GM21526 (cell line): ENCODE measurements around the gene SLC8A1.

Source experiments
- ATAC-seq: cut with Tn5 transposase; IDR thresholded peaks from one replicate; pipeline ENCODE4 v1.9.1; 2021; ENCODE audit warnings: moderate library complexity; ENCODE audit not compliant: unreplicated experiment, low FRiP score

SLC8A1 gene

DNA sequence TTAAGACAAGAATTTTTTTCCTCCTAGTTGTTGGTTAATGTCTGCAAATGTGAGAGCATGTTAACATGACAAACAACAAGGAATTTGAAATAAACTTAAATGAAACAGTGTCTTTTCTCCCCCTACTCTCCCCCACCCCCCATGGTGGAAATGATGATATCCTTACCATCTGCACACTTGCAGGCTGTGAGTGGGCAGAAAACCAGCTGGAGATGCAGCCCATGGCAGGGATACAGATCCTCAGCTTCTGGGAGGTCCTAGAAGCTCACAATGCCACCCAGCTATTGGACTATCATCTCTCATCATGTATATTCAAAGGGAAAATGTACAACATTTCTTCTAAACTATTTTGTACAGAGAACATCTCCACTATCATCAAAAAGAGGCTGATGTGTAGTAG lies 196.8 kb downstream of the SLC8A1 start:
- no peak for ATAC-seq

DNA sequence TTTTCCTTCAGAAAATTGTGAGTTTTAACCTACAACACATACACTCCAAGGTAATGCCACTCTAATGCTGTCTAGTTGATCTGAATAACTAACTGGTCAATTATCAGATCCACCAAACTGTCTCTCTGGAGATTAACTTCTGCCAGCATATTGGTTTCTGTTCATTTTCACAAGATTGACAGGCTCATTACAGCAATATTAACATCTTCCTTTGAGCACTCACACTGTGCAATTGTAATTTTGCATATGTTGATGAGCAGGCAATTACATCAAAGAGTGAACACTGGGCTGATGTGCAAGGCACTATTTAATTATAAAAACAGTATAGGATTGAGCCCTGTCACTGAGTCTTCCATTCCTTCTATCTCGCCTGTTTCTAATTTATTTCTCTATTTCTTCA lies 197.3 kb downstream of the SLC8A1 start:
- no peak for ATAC-seq

DNA sequence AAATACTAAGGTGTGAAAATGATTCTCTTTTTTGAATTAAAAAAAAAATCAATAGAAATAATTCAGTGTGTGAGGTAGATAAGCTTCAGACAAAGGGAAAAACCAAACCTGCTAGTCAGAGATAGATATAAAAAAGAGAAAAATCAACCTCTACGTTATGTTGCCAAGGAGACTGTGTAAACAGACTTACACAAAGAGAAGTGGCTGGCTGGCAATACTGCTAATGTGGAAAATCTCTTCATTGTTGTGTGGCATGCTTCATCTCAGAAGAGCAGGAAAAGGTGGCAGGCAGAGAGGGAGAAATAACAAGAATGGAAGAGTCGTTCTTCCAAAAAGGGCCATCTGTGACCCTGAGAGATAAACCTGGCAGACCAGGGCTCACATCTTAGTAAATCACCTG lies 200.8 kb downstream of the SLC8A1 start:
- ATAC-seq, result no peak

- ATAC-seq, result no peak
These were observed 202.3 kb downstream of the SLC8A1 start for GRCh38 chr2:40249577-40249976.

DNA sequence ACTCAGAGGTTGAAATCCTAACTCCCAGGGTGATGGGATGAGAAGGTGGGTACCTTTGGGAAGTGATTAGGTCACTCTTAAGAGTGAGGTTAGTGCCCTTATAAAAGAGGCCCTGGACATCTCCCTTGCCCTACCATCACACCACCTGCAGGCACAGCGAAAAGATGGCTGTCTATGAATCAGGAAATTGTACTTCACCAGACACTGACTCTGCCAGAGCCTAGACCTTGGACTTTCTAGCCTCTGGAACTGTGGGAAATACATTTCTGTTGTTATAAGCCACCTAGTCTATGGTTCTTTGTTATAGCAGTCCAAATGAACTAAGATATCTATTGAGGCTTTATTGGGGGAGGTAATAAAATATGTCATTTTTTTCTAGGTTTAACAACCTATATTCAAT lies 203.6 kb downstream of the SLC8A1 start:
- no peak for ATAC-seq

GRCh38 chr2:40244675-40245074 lies 207.2 kb downstream of the SLC8A1 start:
- no peak for ATAC-seq

DNA sequence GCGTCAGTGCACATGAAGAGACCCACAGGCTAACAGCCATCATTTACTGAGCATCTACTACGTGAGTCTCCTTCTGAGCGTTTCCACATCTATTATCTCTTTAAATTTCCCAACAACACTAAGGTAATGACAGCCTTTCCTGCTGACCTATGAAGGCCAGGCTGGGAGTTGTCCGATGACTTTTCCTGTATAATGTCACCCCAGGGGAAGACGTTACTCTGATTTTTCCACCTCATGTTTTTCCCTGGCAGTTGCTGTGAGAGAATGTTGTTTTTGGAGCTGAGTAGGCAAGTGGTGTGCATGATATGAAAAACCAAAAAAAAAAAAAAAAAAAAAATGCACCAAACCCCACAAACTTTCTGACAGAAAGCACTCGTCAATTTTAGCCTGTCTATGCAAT lies 207.6 kb downstream of the SLC8A1 start:
- ATAC-seq, result no peak

GRCh38 chr2:40243581-40244187 lies 208.2 kb downstream of the SLC8A1 start:
- ATAC-seq, result no peak

GRCh38 chr2:40242315-40242714 lies 209.6 kb downstream of the SLC8A1 start:
- ATAC-seq, result no peak

DNA sequence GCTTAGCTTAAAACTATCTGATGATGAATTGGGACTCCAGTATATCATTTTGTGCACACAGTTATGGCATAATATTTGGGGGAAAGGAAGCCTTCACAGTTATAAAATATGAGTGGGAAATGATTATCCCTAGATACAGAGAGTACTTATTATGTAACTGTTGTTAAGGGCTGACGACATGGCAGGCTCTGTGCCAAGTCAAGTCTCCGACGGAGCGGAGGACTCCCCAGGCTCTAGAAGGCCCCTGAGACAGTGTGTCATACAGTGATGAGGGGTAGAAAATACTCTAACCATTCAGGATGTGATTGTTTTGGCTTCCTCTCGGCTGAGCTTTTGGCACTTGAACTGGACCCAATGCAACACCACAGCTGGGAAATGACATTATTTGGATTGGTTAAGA lies 211.8 kb downstream of the SLC8A1 start:
- no peak for ATAC-seq

- no peak for ATAC-seq
These were observed 221.0 kb downstream of the SLC8A1 start for GRCh38 chr2:40230707-40231432.

GRCh38 chr2:40230186-40230585 lies 221.7 kb downstream of the SLC8A1 start:
- ATAC-seq, result no peak

- no peak for ATAC-seq
These were observed 223.6 kb downstream of the SLC8A1 start for GRCh38 chr2:40228310-40228709.

GRCh38 chr2:40227210-40227609 lies 224.7 kb downstream of the SLC8A1 start:
- ATAC-seq, result no peak

- no peak for ATAC-seq
These were observed 225.3 kb downstream of the SLC8A1 start for GRCh38 chr2:40226637-40227036.

DNA sequence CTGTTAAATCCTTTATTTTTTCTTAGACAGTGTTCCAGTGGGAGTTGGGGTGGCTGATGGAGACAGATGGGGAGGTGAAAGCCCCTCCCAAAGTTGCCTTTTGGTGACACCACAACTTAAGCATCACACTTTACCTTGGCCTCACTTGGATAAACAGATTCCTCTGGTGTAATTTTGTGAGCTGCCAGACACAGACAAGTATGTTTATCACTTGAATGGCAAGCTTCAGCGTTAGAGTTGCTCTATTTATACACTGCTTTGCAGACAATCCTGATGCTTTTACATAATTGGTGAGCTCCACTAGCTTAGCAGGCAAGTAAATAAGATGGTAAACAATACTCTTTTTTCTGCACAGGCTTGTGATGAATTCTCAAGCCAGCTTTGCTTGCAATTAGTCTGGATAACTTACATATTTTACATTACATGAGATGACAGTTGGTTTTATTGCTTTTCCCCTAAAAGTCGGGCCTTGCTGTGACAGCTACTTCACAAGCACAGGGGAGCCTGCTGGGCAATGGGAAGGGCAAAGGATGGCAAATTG lies 226.2 kb downstream of the SLC8A1 start:
- ATAC-seq, result no peak

DNA sequence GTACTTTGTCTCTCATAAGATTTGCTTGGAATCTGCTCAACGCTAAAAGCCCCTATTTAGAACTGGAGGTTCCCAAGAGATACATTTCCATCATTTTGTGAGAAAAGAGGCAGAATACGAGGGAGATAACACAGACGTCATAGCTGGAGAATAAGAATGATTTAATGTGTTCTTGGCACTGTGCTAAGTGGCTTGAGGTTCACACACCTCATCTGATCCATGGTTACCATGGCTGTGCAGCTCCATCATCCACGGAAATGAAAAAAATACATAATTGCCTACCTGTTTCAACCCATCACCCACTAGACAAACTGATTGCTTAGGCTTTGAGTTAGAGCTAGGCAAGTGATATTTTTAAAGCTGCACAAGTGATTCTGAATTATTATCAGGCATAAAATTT lies 227.6 kb downstream of the SLC8A1 start:
- ATAC-seq, result no peak

- no peak for ATAC-seq
These were observed 231.5 kb downstream of the SLC8A1 start for GRCh38 chr2:40220177-40220925.

DNA sequence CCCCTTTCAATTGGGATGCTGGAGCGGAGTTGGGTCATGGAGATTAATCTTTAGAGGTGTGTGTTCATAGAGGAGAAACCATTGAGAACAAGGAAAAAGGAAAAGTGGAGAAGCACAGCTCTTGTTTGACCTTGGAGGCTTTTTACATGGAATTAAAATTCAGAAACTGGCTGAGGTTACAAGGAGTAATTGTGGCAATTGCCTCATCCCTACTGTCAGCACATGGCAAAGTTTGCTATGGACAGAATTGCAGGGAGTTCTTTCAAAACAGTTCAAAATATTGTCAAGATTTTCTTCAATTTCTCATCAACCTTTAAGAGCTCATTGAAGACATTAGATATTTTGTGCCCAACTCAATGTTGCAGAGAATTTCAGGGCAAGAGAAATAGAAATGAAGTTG lies 232.7 kb downstream of the SLC8A1 start:
- ATAC-seq, result no peak

- ATAC-seq, result no peak
These were observed 233.2 kb downstream of the SLC8A1 start for GRCh38 chr2:40218679-40219078.

DNA sequence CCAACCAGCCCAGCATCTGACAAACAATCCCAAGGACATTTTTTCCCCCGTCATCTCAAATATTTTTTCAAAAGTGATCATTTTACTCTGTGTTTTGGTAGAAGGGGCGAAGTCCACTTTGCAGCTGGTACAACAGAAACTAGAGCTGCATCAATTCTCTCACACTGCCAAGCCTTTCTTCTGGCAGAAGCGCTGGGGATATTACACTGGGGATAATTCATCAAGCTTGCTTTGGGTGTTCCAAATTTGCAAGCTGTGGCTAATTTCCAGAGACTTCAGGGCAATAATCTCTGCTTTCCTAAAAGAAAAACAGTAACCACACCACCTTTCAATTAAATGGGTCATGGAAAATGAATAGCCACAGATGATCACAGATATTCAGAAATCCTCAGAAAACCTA lies 238.3 kb downstream of the SLC8A1 start:
- ATAC-seq, result no peak
